Muscle of arm (tissue), 12 donors: Measurements from ENCODE around the gene GABRE. TPM values are rescaled to one million over a fixed set of nuclear protein-coding genes. Genes with fewer than 3 reads are reported as not detected.
A peak's percentile ranks its signal among the peaks of the same experiment; 100 is the strongest.
"Not testable (repeated sequence)": the region's sequence is repeated elsewhere in the genome, so short reads cannot be mapped to it uniquely, and the experiment has no call there.

Experiments
- DNase-seq: peaks from one replicate; pipeline ENCODE4 v3.0.0-alpha.2; 2013
- polyA plus RNA-seq, 12 donors: library from polyadenylated mRNA; unstranded; fragments of 120-200 nt; gene quantifications; one replicate each; pipeline ENCODE4 v1.2.1, GENCODE V29; 2013; ENCODE audit not compliant: insufficient read length in 12 of 12

The GABRE gene
- polyA plus RNA-seq, 12 donors, result 27.8 to 95.2 (median 55.4) TPM; not detected in 1

DNA sequence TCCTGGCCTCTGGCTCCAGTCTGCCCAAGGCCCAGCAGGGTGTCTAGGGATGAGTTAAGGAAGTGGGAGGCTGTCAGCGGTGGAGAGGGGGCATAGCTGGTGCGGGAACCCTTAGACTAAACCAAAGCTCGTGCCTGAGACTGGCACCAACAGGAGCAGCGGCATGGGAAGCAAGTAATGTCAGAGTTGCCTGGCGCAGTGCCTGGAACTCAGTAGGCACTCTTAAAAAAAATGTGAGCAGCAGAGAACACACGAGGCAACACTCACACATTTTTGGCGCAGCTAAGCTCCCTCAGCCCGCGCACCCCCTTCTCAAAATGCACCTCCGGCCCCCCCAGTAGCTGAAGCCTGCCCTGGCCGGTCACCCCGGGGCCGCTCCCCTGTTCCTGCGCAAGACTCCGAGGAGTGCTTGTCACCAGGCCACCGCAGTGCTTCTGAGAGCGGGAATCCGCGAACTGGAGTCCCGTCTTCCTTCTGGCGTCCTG is 583 bp downstream of the GABRE start:
- peak; percentile 25 for DNase-seq

- no peak for DNase-seq
Observed at GRCh38 chrX:151973060-151973661, 1.3 kb downstream of the GABRE start.

DNA sequence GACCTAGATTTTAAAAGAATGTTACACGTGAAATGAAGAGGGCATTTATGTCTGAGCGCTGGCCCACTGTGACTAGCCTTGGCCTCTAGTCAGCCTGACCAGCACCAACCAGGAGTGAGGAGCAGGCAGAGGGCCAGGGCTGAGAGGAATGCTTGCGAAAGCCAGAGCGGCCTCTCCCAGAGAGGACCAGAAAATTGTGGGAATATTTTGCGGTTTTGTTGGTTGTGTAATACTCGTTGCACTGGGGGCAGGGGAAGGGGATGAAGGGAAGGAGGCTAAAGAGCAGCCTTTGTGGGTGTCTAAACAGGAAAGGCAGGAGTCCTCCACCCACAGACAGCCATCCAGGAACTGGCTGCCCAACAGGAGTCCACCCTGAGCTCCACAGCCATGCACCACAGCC is 3.8 kb downstream of the GABRE start:
- no peak for DNase-seq

- DNase-seq, result no peak
Observed at GRCh38 chrX:151970027-151970426, 4.4 kb downstream of the GABRE start.

GRCh38 chrX:151966236-151966635 is 8.2 kb downstream of the GABRE start:
- no peak for DNase-seq

DNA sequence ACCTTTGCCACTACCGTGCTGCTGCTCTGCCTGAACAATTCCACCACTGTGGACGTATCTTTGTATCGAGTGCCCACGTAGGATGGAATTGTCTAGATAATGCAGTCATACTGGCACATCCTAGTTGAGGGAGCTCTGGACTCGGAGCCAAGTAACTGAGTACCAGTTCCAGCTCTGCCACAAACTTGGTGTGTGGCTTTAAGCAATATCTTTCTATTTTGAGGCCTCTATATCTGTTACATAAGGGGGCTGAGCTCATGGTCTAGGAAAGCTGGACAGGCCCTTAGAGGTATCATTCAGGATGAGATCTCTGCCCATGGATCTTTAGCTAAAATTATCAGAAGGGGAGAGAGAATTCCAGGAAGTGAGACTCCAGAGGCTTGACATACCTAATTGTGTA is 12.4 kb downstream of the GABRE start:
- DNase-seq, result no peak

DNA sequence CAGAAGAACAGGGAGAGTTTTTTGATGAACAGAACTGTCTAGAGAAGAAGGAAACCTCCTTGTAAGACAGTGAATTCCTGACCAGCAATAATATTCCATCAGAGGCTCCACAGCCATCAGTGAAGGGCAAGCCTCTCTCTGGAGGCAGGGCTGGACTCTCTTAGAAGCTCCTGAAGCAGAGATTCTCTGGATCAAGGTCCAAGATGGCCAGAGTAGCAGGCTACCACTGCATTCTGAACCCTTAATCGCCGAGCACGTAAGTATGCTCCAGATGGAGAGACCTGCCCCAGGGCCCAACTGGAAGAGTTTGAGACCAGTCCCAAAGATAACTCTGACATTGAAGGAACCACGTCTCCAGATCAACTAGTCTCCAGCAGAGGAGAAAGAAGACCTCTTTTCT is 16.4 kb downstream of the GABRE start:
- no peak for DNase-seq

GRCh38 chrX:151954730-151955129 is 19.7 kb downstream of the GABRE start:
- no peak for DNase-seq

- no peak for DNase-seq
Observed at GRCh38 chrX:151938172-151938571, 36.3 kb downstream of the GABRE start.

GRCh38 chrX:151935358-151935757 is 39.1 kb downstream of the GABRE start:
- no peak for DNase-seq

DNA sequence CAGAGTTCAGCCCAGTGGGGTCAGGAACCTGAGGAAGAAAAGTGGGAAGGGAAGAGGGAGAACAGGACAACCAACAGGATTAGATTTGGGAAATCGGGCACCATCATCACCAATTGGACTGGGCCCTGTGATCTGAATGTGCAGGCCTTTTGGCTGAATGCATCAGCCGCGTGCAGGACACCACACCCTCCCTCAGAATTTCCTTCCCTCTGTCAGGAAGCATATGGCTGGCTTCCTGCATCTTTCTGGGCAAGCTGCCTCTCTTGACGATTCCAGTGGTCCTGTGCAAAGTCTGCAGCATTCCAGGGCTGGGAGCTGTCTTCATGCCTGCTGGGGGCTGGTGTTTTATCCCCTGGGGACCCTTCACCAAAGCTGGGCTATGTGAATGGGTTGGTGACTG is 45.4 kb downstream of the GABRE start:
- DNase-seq, result no peak

GRCh38 chrX:151923648-151924047 is 50.8 kb downstream of the GABRE start:
- DNase-seq, result no peak

DNA sequence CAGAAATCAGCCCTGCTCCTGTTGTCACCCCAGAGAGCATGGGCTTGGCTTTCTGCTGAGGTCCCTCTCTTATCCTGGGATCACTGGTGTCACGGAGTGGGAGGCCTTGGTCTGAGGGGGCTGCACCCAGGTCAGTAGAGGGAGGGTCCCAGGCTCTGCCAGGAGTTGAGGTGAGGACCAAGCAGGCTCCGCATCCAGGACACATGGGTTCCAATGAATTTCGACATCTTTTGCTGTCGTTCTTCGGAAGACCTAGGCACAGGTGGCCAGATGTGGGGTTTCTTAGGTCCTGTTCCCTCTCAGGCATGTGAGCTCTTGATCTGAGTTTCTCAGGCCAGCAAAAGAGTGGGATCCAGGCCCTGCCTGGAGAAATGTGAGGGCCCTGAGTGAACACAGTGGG is 51.8 kb downstream of the GABRE start:
- DNase-seq, result no peak

- no peak for DNase-seq
Observed at GRCh38 chrX:151921866-151922265, 52.6 kb downstream of the GABRE start.

DNA sequence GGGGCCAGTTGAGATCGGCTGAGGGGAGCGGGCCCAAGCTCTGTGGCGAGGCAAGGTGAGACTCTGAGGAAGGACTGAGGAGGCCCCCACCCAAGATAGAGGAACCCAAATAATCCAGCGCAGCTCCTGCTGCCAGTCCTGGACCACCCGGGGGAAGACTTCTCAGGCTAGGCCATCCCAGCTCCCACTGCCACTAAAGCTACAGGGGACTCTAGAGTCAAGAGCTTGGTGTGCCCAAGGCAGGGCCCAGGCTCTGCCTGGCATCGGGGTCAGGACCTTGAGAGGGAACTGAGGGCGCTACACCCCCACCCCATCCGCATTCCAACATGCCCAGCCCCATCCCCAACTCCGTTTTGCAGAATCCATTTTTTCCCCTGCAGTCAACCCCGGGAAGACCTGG is 53.2 kb downstream of the GABRE start:
- no peak for DNase-seq

DNA sequence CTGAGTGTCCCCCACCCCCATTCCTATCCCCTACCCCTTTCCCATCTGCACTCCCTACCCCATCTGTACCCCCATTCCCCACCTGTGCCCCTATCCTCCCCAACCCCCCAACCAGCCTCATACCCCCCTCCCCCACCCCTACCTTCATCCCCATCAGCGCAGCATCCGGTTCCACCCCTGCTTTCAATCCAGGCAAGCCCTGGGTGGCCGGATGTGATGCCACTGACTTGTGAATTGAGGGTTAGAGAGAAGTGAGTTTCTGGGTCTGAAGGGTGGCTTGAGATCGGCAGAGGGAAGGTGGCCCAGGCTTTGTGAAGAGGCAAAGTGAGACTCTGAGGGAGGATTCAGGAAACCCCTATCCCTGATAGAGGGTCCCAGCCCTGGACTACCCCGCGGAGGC is 53.9 kb downstream of the GABRE start:
- DNase-seq, result no peak

- DNase-seq, result no peak
Observed at GRCh38 chrX:151920101-151920500, 54.4 kb downstream of the GABRE start.

GRCh38 chrX:151919610-151920009 is 54.9 kb downstream of the GABRE start:
- DNase-seq, result no peak

DNA sequence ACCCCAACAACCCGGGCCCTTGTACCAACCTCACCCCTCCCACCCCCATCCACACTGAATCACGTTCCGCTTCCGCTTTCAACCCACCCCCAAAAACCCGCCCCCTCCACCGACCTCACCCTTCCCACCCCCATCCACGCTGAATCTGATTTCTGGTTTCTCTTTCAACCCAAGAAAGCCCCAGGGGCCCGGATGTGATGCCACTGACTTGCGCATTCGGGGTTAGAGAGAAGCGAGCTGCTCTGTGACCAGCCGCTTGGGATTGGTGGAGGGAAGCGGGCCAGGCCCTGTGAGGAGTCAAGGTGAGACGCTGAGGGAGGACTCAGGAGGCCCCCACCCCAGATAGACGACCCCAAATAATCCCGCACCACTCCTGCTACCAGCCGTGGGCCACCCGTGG is 55.7 kb downstream of the GABRE start:
- DNase-seq, result not testable (repeated sequence)

DNA sequence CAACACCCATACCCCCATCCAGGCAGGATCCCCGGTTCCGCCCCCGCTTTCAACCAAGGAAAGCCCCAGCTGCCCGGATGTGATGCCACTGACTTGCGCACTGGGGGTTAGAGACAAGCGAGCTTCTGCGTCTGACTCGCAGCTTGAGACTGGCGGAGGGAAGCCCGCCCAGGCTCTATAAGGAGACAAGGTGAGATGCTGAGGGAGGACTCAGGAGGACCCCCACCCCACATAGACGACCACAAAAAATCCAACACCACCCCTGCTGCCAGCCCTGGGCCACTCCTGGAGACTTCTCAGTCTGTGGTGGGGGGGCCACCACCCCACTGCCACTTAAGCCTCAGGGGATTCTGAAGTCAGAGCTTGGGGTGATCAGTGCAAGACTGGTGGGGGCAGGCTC is 61.7 kb downstream of the GABRE start, which contains the start of gene MAGEA4:
Gene MAGEA4, plus strand, starts transcription at position 110 of the 400 bp plus-strand sequence. CDS start 10,776 bp downstream, outside the sequence.
- no peak for DNase-seq

DNA sequence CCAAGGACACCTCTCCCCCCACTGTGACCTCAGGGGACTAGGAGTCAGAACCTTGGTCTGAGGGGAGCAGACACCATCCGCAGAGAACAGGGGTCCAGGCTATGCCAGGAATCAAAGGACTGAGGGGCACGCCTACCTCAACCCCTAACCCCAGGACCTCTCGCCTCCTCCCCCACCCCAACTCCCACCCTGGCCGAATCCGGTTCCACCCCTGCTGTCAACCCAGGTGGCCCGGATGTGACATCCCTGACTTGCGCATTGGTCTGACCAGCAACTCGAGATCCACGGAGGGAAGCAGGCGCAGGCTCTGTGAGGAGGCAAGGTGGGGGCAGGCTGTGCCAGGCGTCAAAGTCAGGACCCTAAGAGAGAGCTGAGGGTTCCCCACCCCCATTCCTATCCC is 62.3 kb downstream of the GABRE start:
- DNase-seq, result no peak

- DNase-seq, result no peak
Observed at GRCh38 chrX:151904989-151905388, 69.5 kb downstream of the GABRE start.
